ENCODE results near the gene CMTM5.

Gene CMTM5

GRCh38 chr14:23375527-23376251 is 1.2 kb upstream of the CMTM5 start:
- H3K4me3 ChIP-seq (ENCODE audit: low read depth, low read length), result no peak overlapping the region
- TF ChIP-seq, protein P1, sequence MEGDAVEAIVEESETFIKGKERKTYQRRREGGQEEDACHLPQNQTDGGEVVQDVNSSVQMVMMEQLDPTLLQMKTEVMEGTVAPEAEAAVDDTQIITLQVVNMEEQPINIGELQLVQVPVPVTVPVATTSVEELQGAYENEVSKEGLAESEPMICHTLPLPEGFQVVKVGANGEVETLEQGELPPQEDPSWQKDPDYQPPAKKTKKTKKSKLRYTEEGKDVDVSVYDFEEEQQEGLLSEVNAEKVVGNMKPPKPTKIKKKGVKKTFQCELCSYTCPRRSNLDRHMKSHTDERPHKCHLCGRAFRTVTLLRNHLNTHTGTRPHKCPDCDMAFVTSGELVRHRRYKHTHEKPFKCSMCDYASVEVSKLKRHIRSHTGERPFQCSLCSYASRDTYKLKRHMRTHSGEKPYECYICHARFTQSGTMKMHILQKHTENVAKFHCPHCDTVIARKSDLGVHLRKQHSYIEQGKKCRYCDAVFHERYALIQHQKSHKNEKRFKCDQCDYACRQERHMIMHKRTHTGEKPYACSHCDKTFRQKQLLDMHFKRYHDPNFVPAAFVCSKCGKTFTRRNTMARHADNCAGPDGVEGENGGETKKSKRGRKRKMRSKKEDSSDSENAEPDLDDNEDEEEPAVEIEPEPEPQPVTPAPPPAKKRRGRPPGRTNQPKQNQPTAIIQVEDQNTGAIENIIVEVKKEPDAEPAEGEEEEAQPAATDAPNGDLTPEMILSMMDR (IDR thresholded peaks at IDR 0.05; ENCODE audit: low read depth, low read length), result no peak

DNA sequence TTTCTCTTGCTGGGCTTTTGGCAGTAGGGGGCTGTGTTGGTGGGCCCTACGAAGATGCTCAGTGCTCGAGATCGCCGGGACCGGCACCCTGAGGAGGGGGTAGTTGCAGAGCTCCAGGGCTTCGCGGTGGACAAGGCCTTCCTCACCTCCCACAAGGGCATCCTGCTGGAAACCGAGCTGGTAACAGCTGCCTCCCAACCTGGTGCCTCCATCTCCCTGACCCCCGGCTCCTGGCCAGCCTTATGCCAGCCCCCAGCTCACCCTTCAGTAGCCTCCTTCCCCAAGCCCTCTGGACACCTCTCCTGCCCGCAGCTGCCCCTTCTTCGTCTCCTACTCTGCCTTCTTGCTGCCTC is 328 bp downstream of the CMTM5 start:
- TF ChIP-seq, protein P1 (IDR thresholded peaks at IDR 0.05; ENCODE audit: low read depth, low read length), result no peak

DNA sequence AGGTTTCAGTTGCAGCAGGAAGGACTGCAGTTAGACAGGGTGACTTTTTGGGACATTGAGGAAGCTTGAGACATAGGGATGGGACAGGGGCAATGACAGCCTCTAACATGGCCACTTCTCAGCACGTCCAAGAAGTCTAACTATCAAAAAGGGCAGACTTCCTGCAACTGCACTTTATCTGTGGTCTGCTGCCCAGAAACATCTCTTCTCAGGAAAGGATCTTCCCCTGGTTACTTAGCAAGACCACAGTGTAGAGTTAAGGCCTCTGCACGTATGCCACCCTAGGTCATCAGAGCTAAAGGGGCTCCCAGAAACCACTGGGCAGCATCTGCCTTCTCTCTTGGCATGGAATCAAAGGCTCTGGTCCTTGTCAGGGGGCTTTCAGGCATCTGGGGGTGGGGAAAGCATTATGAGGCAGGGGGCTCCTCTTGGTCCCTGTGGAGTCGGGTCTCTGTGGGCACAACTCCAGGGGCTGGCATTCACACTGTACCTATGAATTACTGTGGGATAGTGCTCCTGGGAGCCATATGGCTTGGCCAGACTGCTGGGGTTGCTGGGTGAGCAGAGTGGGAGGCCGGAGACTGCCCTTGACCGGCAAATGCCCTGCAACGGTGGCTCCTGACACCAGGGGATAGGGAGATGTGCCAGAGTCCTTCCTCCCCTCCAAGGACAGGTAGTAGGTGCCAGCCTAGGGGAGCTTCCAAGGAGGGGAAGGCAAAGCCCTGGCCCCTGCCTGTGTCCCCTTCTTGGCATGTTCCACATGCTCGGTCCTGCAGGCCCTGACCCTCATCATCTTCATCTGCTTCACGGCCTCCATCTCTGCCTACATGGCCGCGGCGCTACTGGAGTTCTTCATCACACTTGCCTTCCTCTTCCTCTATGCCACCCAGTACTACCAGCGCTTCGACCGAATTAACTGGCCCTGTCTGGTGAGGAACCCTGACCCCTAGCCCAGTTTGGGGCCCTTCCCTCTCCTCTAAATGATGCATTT is 1.0 kb downstream of the CMTM5 start:
- no peak overlapping the region for H3K4me3 ChIP-seq (ENCODE audit: low read depth, low read length)
- TF ChIP-seq, protein P1 (IDR thresholded peaks at IDR 0.05; ENCODE audit: low read depth, low read length), result no peak

More for the DNA sequence above, 328 bp downstream of the CMTM5 start:
- H3K4me3 ChIP-seq (ENCODE audit: low read depth, low read length), result no peak overlapping the region

GRCh38 chr14:23378612-23379220 is 1.9 kb downstream of the CMTM5 start:
- TF ChIP-seq, protein P1 (IDR thresholded peaks at IDR 0.05; ENCODE audit: low read depth, low read length), result no peak
- no peak overlapping the region for H3K4me3 ChIP-seq (ENCODE audit: low read depth, low read length)

- H3K4me3 ChIP-seq (ENCODE audit: low read depth, low read length), result no peak overlapping the region
- TF ChIP-seq, protein P1 (IDR thresholded peaks at IDR 0.05; ENCODE audit: low read depth, low read length), result peak; percentile 94
These were observed 2.7 kb downstream of the CMTM5 start for GRCh38 chr14:23379366-23380196.

GRCh38 chr14:23380197-23380914 is 3.5 kb downstream of the CMTM5 start:
- TF ChIP-seq, protein P1 (IDR thresholded peaks at IDR 0.05; ENCODE audit: low read depth, low read length), result no peak
- H3K4me3 ChIP-seq (ENCODE audit: low read depth, low read length), result no peak overlapping the region
